Sigmoid colon (tissue), 7 donors: ENCODE data around the gene USP32. TPM values are rescaled to one million over a fixed set of nuclear protein-coding genes. Genes with fewer than 3 reads are reported as not detected.
A peak's percentile ranks its signal among the peaks of the same experiment; 100 is the strongest.

Experiments
- DNase-seq: peaks from one replicate; pipeline ENCODE4 v3.0.0-alpha.2; 2019
- H3K27ac ChIP-seq, 4 donors: fragments of 200-600 bp; sonication (generic); one replicate each; pipeline ENCODE4 v1.5.1; 2016 to 2019; ENCODE audit warnings: mild to moderate bottlenecking in 1 of 4
- H3K27me3 ChIP-seq, 3 donors: fragments of 200-600 bp; sonication (generic); one replicate each; pipeline ENCODE4 v1.5.1; 2019; ENCODE audit warnings: mild to moderate bottlenecking in 1 of 3
- H3K36me3 ChIP-seq, 4 donors: fragments of 200-600 bp; sonication (generic); one replicate each; pipeline ENCODE4 v1.5.1; 2016 to 2019
- H3K4me1 ChIP-seq, 4 donors: fragments of 200-600 bp; sonication (generic); one replicate each; pipeline ENCODE4 v1.5.1; 2017 to 2019
- H3K4me3 ChIP-seq, 4 donors: fragments of 200-600 bp; sonication (generic); one replicate each; pipeline ENCODE4 v1.5.1; 2017 to 2019; ENCODE audit warnings: mild to moderate bottlenecking in 2 of 4, moderate library complexity in 1 of 4
- H3K9me3 ChIP-seq, 4 donors: fragments of 200-600 bp in 3 of 4; sonication (generic) in 3 of 4; one replicate each; pipeline versions ENCODE4 v1.5.1 to v1.6.1; 2013 to 2019
- CTCF ChIP-seq, 4 experiments: fragments of 450-650 bp in 3 of 4; fragments of 200-600 bp in 1 of 4; IDR thresholded peaks; one replicate each; pipeline ENCODE4 v1.5.1; 2016 to 2019; ENCODE audit warnings: antibody characterized with exemption in 4 of 4, mild to moderate bottlenecking in 3 of 4, moderate library complexity in 2 of 4
- EP300 ChIP-seq, 4 donors: sonication (generic); formaldehyde crosslinking; IDR thresholded peaks; one replicate each; pipeline ENCODE4 v1.6.1; 2017; ENCODE audit warnings: antibody characterized with exemption in 4 of 4
- POLR2A ChIP-seq, 2 donors: fragments of 450-650 bp; IDR thresholded peaks; one replicate each; pipeline ENCODE4 v1.6.1; 2016; ENCODE audit warnings: antibody characterized with exemption in 2 of 2, mild to moderate bottlenecking in 2 of 2, moderate library complexity in 2 of 2
- POLR2AphosphoS5 ChIP-seq, 4 donors: sonication (generic); formaldehyde crosslinking; IDR thresholded peaks; one replicate each; pipeline ENCODE4 v1.6.1; 2017; ENCODE audit warnings: antibody characterized with exemption in 4 of 4
- WGBS, 2 donors: extraction: QIAGEN DNeasy Blood & Tissue Kit; methylation state at CpG; one replicate each; pipeline ENCODE4 v1.1.7; 2013; 5-methylcytosine and 5-hydroxymethylcytosine counted together
- intact Hi-C: fragments of 100-400 bp; cut with DNase I; formaldehyde crosslinking; loops from one replicate; pipeline ENCODE4 v1.15.1; 2023
- polyA plus RNA-seq, 3 donors: library from polyadenylated mRNA; stranded (reverse); fragments of 200-250 nt; gene quantifications; one replicate each; pipeline ENCODE4 v1.2.3, GENCODE V29; 2013
- total RNA-seq, 4 donors: library from RNA; depleted of rRNA; stranded (reverse); fragments of >200 nt; gene quantifications; one replicate each; pipeline ENCODE4 v1.1.0, GENCODE V29; 2016
- donor health status: healthy with polysubstance abuse.
- donor health status: Bipolar disorder and iron deficiency.
- donor health status: healthy.

Gene USP32, protein sequence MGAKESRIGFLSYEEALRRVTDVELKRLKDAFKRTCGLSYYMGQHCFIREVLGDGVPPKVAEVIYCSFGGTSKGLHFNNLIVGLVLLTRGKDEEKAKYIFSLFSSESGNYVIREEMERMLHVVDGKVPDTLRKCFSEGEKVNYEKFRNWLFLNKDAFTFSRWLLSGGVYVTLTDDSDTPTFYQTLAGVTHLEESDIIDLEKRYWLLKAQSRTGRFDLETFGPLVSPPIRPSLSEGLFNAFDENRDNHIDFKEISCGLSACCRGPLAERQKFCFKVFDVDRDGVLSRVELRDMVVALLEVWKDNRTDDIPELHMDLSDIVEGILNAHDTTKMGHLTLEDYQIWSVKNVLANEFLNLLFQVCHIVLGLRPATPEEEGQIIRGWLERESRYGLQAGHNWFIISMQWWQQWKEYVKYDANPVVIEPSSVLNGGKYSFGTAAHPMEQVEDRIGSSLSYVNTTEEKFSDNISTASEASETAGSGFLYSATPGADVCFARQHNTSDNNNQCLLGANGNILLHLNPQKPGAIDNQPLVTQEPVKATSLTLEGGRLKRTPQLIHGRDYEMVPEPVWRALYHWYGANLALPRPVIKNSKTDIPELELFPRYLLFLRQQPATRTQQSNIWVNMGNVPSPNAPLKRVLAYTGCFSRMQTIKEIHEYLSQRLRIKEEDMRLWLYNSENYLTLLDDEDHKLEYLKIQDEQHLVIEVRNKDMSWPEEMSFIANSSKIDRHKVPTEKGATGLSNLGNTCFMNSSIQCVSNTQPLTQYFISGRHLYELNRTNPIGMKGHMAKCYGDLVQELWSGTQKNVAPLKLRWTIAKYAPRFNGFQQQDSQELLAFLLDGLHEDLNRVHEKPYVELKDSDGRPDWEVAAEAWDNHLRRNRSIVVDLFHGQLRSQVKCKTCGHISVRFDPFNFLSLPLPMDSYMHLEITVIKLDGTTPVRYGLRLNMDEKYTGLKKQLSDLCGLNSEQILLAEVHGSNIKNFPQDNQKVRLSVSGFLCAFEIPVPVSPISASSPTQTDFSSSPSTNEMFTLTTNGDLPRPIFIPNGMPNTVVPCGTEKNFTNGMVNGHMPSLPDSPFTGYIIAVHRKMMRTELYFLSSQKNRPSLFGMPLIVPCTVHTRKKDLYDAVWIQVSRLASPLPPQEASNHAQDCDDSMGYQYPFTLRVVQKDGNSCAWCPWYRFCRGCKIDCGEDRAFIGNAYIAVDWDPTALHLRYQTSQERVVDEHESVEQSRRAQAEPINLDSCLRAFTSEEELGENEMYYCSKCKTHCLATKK (N-terminal part only)
- total RNA-seq (10 to 100 TPM; 39.6 to 50.9 (median 44.1) TPM), polyA plus RNA-seq (10 to 100 TPM; 10.6 to 18.0 (median 16.7) TPM)

DNA sequence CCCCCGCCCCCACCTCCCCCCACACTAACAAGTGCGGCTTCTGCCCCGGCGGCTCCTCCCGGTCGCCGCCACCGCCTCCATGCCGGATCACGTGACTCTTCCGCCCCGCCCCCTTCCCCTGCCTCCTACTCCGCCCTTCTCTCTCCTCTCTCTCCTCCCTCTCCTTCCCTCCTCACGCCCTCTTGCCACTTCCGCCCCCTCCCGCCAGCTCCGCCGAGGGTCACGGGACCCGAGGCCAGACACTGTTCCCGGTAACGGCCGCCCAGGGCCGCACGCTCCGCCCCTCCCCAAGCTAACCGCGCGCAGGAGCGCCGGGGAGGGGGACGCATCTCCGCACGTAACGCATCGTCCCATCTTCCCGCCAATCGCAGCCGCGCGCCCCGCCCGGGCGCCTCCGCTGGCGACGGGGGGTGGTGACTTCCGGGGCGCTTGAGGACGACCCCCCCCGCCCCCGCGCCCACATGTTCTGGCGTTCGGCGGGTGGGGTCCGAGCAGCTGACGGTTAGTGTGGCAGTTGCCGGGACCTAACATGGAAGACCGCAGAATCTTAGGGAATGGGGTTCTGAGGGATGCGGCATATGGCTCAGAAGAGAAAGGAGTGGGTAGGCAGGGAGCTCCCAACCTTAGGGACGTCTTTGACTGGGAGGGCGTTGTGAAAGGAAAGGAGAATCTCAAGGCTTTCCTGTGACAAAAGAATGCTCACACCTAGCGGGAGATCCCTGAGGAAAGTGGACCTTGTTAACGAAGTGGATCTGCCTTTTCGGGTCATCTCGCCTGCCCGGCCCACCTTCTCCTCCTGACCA lies at the start of gene USP32:
Gene USP32, minus strand, starts transcription at position 92 of the 803 bp plus-strand sequence. CDS start 194 bp downstream, outside the sequence.
- TF ChIP-seq CTCF (IDR thresholded peaks at IDR 0.05) (peak in 2 of 4 experiments; percentile 15 to 18), EP300 (IDR thresholded peaks at IDR 0.05) (peak in 3 of 4 donors; percentile 36 to 91 (median 82)), POLR2A (IDR thresholded peaks at IDR 0.05) (peak; percentile 41 to 67), POLR2AphosphoS5 (IDR thresholded peaks at IDR 0.05) (peak; percentile 34 to 89 (median 88))

GRCh38 chr17:60439501-60439900 lies 47.6 kb upstream of the USP32 start:
- Histone ChIP-seq H3K36me3 (no peaks in the 10 kb centered on the region), H3K4me3 (no peak overlapping the region), H3K27ac (no peak overlapping the region), H3K9me3 (no peaks in the 10 kb centered on the region), H3K4me1 (peaks cover 0 to 17% (median 8%) of the 10 kb centered on the region in 4 donors), H3K27me3 (no peaks in the 10 kb centered on the region)
- TF ChIP-seq EP300 (IDR thresholded peaks at IDR 0.05), result no peak
- no peak for TF ChIP-seq POLR2A (IDR thresholded peaks at IDR 0.05)
- no peak for TF ChIP-seq POLR2AphosphoS5 (IDR thresholded peaks at IDR 0.05)
- no peak for TF ChIP-seq CTCF (IDR thresholded peaks at IDR 0.05)
- intact Hi-C loops, result loop anchor here (5.0 to 10.0 kb wide), 3 partner anchors 202 to 305 kb away; no protein-coding TSS in a partner anchor
- no peak for DNase-seq
- 44 to 65% methylated on average over 2 of the region's 2 CpGs for WGBS, 2 donors

More for the DNA sequence above, at the start of gene USP32:
- Histone ChIP-seq H3K27me3 (no peaks in the 10 kb centered on the region), H3K4me1 (peaks cover 0 to 40% (median 34%) of the 10 kb centered on the region in 4 donors), H3K27ac (peak within 1 kb of the TSS; percentile 94 to 98 (median 95)), H3K9me3 (no peaks in the 10 kb centered on the region), H3K4me3 (peak within 1 kb of the TSS; percentile 72 to 93 (median 79)), H3K36me3 (no peaks in the 10 kb centered on the region)
- 0 to 1% methylated on average over 68 of the region's 68 CpGs for WGBS, 2 donors
- peak; percentile 99 for DNase-seq
- intact Hi-C loops, result loop anchor here (1.0 to 10.0 kb wide), 3 partner anchors 133 to 1877 kb away; partner anchors contain the start of gene MTMR4

- DNase-seq, result no peak
- 62 to 67% methylated on average over 5 of the region's 5 CpGs for WGBS, 2 donors
- Histone ChIP-seq H3K4me1 (peaks cover 0 to 5% (median 2%) of the 10 kb centered on the region in 4 donors), H3K9me3 (no peaks in the 10 kb centered on the region), H3K27me3 (no peaks in the 10 kb centered on the region), H3K36me3 (no peaks in the 10 kb centered on the region), H3K4me3 (no peak overlapping the region), H3K27ac (no peak overlapping the region)
- no peak for TF ChIP-seq EP300 (IDR thresholded peaks at IDR 0.05)
- no peak for TF ChIP-seq POLR2A (IDR thresholded peaks at IDR 0.05)
- TF ChIP-seq CTCF (IDR thresholded peaks at IDR 0.05), result no peak
- no peak for TF ChIP-seq POLR2AphosphoS5 (IDR thresholded peaks at IDR 0.05)
- intact Hi-C loops, result loop anchor here (5.0 to 10.0 kb wide), 3 partner anchors 199 to 302 kb away; no protein-coding TSS in a partner anchor
Observed at GRCh38 chr17:60436676-60437075, 44.7 kb upstream of the USP32 start.
